Stimulated activated CD8-positive, alpha-beta memory T cell treated with anti-CD3 and anti-CD28 coated beads, Interleukin-4, amount 100 ng/mL, for 4 hours (primary cell): ENCODE measurements around the gene TBC1D14.

Source experiments
- DNase-seq, 2 donors: peaks; one replicate each; pipeline ENCODE4 v3.0.0-alpha.2; 2020; ENCODE audit warnings: low read depth in 2 of 2, low spot score in 1 of 2

TBC1D14 gene

DNA sequence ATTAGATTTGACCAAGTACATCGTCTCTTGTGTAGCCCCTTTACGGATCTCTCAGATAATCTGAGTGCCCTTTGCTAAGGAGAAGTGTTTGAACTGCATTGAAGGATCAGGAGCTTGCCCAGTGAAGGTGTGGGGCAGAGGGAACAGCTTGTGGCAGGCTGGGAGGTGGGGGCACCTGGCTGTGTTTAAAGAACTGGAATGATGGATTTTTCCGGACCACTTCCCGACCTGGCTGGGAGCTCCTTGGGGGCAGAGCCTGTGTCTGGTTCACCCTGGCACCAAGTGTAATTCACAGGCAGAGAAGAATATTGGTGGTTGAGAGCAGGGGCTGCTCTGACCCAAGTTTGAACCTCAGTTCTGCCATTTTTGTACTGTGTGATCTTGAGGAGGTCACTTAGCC, 18.5 kb downstream of the TBC1D14 start:
- DNase-seq, result no peak

DNA sequence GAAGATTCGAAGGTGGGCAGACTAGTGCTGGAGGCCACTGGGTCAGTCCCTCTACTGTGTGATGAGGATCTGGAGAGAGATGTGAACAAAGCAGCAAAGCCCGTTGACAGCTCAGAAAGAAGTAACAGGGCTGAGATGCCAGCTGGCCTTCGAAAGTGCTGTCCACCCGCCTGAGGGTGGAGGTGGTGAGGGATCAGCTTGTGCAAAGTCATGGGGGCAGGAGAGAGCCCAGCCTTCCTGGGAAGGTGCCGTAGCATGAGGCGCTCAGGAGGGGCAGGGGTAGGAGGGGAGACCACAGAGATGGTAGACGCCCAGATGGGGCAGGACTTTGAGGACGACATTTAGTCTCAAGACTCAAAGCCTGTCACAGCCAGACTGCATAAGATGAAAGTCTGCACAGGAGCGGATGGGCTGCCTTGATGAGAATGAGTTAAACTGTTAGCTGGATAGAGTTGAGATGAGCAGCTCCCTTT, 19.7 kb downstream of the TBC1D14 start:
- DNase-seq, result no peak

DNA sequence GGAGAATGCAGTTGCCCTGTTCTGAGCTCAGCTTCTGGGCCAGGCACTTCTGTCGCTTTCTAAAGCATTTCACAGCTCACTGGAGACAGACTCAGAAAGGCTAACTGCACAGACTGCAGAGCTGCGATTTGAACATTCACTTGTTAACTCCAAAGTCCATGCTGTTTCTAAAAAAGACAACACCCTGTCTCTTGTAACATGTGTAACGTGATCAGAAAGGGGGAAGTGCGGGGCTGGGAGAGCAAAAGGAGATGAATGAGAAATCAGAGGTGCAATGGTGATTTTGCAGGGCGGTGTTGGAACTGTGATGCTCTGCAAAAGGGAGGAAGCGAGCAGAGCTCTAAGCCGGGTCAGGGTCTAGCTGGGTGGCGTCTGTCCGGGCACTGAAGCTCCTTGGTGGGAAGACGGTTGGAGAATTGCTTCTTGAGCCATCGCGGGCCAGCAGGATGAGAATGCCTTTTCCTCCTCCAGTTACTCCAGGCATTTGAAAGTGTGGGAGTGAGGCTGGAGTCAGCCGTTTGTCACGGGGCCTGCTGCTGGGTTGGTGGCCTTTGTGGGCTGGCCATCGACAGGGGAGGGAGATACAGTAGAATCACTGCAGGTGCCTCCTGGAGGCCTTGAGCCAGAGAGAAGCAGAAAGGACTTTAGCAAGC, 20.3 kb downstream of the TBC1D14 start:
- DNase-seq, result no peak

DNA sequence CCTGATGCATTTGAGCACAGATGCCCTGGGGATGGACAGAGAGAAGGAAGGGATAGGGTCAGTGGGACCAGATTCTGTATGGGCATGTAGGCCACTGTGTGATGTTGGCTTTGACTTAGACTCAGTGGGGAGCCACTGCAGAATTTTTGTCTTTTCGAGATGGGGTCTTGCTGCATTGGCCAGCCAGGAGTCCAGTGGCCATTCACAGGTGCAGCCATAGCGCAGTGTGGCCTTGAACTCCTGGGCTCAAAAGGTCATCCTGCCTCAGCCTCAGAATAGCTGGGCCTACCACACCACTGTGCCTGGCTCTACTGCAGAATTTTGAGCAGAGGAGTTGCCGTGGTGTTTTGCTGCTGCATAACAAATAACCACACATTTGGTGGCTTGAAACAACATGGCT, 22.8 kb downstream of the TBC1D14 start:
- no peak for DNase-seq

DNA sequence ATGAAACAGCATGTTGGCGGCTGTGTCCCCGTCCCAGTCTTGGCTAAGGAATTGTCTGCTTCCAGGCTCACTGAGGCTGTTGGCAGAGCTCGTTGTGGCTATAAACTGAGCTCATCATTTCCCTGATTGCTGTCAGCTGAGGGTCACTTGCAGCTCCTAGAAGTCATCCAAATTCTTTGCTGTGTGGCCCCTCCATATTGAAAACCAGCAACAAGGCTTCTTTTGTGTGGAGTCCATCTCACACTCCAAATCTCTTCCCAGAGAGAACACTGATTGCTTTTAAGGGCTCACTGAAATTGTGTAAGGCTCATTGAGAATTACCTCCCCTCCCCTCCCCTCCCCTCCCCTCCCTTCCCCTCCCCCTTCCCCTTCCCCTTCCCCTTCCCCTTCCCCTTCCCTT, 23.3 kb downstream of the TBC1D14 start:
- no peak for DNase-seq

DNA sequence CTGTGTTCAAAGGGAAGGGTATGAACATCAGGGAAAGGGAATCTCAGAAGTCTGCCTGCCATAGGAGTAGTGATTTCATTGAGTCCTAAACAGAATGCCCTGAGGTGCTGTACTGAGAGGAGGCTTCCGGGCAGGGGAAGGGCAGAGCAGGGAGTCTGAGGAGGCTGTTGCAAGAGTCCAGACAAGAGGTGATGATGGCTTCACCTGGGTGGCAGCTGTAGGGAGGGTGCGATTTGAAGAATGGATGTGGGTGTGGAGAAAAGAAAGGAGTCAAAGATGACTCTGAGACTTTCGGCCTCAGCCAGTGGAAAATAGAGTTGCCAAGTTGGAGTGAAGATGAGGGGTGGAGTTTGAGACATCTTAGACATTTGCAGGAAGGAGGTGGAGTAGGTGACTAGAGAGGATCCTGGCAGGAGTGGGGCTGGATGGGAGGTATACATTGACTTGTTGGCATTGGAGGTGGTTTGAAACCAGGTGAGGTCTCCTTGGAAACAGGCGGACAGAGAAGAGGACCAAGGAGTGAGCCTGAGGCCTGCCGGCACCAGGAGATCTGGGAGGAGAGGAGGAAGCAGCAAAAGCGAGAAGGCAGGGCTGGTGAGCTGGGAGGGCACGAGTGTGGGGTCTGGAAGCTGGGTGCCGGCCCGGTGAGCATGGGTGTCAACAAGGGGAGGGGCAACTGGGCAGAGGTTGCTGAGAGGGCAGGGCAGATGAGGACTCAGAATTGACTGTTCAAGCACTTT, 24.2 kb downstream of the TBC1D14 start:
- DNase-seq, result no peak

DNA sequence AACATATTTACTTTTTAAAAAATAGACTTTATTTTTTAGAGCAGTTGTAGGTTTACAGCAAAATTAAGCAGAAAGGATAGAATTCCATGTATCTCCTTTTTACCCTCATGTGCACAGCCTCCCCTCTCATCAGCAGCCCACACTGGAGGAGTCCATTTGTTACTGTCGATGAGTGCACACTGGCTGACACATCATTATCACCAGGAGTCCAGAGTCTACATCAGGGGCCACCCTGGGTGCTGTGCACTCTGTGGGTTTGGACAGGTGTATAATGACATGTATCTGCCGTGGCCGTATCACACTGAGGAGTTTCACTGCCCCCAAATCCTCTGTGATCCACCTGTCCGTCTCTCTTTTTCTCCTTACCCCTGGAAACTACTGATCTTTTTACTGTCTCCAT, 26.3 kb downstream of the TBC1D14 start:
- DNase-seq, result no peak

DNA sequence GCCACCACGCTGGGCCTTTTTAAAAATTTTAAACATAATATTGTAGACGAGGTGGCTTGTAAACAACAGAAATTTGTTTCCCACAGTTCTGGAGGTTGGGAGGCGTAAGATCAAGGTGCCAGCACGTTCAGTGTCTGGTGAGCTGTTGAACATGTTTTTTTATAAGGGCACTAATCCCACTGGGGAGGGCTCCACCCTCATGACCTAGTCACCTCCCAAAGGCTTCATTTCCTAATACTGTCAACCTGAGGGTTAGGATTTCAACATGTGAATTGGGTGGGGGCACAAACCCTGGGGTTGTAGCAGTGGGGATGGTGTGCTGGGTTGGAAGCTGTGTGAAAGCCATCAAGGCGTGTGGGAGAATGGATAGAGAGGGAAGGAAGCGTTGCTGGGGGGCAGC, 27.6 kb downstream of the TBC1D14 start:
- DNase-seq, result no peak

DNA sequence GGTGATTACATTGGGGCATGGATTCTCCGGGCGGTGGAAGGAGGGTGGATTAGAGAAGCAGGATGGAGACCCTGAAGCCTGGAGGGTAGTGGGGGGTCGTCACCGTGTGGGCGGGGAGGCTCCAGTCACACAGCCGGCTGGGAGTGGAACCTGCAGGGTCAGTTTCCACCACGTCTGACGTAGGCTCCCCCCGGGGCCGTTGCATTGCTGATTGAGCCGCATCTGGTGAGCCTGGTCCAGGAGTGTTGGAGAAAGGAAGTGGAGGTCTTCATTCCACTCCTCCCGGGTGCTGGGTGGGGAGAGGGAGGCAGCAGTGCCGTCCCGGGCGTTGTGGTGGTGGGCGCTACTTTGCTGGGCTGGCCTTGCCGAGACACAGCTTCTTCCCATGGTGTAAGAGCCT, 28.1 kb downstream of the TBC1D14 start:
- DNase-seq, result no peak

DNA sequence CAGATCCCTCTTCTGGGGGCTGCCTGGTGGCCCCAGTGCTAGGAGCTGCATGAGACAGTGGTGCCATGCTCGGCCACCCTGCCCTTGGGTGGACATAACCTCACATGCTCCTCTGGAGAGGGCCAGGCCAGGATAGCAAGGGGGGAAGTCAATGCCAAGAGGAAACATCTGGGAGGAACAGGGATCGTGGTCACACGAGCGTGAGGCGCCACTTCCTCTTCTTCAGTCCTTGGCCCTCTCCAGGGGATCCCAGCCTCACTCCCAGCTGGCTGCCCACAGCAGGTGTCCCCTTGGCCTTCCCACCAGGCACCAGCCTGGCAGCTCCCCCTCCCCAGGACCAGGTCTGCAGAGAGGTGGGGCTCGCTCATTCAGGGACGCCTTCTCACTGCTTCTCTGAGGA, 28.6 kb downstream of the TBC1D14 start:
- DNase-seq, result no peak

DNA sequence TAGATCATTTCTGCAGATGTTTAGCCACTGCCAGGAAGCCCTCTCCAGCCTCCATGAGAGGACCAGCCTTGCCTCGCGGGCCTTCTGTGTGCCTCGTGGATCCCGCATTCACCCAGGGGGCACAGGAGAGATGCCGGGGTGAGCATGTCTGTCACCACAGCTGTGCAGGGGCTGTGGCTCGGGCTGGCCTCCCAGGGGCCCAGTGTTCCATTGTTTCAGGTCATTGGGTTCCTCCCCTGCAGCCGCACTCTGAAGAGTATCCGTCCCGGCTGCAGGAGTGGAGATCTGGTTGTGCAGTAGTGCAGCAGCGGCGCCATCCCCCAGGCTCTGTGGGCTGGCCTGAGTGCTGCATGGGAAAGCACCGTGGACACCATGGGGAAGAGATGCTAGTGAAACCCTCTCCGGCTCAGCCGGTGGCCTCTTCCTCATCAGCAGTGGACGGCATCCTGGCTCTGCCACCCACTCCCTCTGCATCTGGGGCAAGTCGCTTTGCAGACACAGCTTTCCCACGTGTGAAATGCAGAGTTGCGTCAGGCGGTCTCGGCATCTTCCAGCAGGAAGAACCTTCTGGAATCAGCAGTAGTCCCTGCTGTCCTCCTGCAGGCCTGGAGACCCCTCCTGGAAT, 29.1 kb downstream of the TBC1D14 start:
- DNase-seq, result no peak

DNA sequence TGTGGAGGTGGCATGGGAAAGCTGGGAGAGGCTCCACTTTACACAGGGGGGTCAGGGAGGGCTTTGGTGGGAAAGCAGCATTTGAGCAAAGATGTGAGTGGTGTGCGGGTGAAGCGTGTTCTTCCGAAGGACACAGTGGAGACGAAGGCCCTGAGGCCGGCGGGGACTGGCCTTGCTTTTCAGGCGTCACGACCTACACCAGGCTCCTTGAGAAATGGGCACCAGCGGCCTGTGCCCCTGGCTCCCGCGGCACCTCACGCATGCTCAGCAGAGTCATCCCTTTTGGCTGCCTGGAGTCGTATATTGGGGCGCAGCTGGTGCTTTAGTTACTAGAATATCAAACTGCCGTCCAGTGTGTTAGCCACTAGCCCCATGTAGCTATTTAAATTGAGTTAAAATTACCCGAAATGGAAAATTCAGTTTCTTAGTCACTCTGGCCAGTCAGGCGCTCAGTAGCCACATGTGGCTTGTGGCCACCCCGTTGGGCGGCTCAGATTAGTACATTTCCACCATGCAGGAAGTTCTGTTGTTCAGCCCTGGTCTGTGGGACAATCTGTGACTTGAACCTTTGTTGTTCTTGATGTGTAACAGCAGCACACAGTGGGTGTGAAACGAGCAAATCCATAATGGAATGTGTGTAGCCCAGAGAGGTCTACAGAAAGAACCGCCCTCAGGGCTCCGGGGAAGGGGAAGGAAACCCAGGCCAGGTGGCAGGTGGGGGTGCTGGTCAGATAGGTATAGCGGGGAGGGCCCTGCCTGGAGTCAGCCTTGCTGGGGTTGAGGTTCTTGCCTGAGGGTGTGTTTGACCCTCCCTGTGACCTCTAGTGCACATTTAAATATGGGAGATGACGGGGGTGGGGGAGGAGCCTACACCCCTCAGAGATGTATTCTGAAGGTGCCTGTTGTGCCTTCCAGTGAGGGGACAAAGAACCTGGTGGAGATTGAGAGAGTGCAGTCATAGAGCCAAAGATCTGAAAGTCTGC, 30.4 kb downstream of the TBC1D14 start:
- DNase-seq, result no peak

DNA sequence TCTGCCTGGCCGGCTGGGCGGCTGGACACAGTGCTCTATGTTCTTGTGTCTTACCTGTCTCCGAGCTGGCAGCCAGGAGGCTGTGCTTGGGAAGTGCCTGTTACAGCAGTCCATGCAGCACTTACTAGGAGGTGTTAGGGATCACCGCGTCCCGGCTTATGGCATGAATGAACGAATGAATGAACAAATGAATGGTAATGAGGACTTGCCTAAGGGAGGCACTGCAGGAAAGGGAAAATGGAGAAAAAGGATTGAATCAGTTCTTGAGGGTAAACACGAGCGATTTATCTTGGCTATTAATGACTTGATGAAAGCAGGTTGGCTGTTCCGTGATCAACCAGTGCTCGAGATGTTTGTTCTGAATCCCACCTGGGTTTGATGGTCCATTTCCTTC, 31.1 kb downstream of the TBC1D14 start:
- DNase-seq, result no peak

DNA sequence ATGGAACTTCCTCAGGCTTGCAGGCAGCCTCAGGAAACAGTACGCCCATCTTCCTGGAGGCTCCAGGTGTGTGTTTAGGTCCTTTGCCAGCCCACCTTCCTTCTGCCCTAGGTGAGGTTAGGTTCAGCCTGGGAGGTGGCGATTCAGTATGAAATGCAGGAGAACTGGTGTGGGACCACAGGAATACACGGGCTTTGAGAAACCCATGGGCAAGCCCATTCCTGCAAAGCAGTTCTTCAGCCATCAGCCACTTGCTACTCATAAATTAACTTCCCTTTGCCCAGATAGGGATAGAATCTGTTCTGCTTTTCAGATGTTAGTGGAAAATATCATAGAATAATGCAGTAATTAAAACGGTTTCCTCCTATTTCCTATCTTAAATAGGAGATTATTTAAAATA, 32.2 kb downstream of the TBC1D14 start:
- no peak for DNase-seq

DNA sequence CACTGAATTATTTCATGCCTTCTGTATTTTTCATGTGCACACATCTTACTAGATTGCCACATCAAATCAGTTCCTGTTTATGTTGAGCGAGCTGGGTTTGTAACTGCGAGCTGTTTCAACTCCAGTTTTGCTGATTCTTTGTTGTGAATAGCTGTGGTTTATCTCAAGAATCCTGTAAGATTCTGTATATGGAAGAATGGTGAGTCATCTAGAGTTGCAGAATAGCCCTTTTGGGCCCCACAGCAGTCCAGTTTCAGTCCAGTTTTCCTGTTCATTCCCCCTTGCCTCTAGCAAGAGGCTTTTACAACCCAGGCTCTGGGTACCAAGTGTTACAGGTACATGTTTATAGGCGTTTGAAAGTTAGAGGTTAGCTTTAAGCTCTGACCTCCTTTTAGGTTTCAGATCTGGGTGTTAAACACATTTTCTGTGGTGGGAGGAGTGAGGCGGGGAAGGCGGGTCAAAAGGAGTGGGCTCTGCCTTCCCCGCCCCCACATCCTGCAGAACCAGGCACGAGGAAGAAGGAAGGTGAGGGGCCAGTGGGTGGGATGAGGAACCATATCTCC, 32.7 kb downstream of the TBC1D14 start:
- DNase-seq, result no peak

DNA sequence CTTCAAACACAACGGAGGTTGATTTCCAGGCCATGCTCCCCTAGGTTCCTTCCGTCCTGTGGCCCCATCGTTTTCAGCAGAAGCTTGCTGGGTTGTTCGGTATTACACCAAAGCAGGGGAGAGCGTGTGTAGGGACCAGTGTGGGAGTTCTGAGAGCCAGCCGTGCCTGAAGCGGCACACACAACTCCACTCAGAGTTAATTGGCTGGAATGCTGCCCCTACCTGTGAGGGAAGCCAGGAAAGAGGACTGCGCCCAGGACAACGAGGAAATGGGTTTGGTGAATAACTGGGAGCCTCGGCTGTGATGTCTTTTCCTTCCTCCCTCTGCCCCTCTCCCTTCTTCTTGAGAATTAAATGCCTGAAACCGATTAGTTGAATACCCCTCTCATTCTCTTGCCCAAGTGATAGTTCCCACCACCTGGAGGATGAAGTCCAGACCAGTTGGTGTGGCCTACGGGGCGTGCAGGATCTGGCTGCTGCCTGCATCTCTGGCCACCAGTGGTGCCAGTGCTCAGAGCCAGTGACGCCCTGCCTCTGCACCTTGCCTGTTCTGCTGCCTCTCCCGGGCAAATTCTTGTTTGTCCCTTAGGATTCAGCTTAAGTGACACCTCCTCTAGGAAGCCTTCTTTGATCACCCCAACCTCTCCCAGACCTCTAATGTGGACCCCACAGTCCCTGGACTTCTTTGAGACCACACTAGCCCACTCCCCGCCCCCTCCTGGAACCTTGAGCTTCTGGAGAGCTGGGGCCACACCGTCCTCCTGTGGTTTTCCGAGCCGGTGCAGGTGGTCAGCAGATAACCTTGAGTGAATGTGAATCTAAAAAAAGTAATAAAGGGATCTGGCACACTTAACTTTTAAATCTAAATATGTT, 33.6 kb downstream of the TBC1D14 start:
- no peak for DNase-seq

DNA sequence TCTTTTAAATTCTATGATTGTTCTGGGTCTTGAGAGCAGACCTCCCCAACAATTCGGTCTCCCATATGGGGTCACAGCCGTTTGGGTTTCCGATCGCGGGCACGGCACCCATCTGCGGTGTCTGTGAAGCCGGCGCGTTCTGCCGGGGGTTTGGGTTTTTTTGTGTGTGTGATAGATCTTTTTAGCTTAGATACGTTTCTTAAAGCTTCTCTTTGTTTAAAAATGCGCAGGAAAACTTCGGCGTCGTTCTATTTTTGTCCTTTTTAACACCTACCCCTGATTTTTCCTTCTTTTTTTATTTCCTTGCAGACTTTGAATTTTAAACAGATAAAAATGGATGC, 34.2 kb downstream of the TBC1D14 start:
- no peak for DNase-seq

DNA sequence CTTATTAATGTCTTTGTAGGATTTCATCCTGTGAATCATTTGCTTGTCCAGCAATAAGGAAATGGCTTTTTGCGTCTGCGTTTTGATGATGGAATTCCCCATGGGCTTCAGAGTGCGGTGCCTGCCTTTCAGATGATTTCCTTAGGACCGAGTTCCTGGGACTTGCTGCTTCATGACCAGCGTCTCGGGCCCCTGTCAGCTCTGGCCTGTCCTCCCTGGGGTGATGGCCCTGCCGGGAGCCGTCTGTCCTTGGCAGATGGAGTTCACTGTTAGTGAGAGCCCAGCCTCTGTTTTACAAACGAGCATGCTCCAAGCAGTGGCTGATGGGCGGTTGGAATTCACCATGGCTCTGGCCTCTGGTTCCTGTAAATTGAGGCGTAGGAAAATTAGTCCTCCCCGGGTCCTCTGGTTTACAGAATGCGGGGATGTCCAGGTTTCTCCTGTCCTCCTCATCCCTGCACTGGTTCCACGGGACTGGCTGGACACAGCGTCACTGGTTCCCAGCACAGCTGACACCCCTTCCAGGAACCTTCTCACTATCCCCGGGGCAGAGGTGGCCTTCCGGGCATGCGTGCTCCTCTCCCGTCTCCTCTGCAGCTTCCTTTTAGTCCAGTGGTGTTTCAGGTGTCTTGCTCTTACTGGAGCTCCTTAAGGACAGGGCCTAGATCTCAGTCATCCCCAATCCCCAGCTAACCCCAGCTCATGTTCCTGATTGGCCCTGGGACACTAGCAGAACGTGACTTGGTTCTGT, 34.9 kb downstream of the TBC1D14 start:
- no peak for DNase-seq

DNA sequence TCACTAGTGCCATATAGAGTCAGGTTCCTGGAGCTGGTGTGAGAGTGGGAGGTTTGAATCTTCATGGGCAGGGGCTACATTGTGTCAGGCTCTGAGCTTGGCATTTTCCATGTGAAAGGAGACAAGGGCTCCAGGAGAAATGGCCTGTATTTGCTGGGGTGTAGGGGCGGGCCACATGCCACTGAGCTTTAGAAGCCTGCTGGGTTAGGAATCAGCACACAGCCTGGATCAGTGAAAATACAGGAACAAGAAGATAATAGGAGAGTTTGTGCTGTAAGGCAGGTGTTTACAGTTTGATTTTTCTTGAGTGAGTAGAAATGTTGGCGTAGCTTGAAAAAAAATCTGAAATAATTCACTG, 35.4 kb downstream of the TBC1D14 start:
- no peak for DNase-seq

DNA sequence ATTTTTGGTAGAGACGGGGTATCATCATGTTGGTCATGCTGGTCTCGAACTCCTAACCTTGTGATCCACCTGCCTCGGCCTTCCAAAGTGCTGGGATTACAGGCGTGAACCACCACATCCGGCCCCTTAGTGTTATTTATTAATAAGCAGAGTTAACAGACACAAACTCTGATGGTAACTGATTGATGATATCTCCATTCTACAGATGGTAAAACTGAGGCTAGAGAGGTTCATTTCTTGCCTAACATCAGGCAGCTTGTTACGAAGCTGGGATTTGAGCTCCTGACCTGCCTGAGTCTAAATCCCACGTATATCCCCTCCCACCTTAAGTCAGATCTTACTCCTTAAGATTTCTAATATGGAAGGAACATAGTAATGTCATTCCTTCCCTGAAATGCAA, 36.9 kb downstream of the TBC1D14 start:
- DNase-seq, result no peak
